Colonic mucosa (tissue), 4 donors: ENCODE results near the gene LUC7L3. TPM values are rescaled to one million over a fixed set of nuclear protein-coding genes. Genes with fewer than 3 reads are reported as not detected.

Experiments used
- DNase-seq: peaks from one replicate; pipeline ENCODE4 v3.0.0-alpha.2; 2020
- H3K27ac ChIP-seq: fragments of 200-600 bp; one replicate; pipeline ENCODE4 v1.8.0; 2021
- H3K27me3 ChIP-seq: fragments of 200-600 bp; one replicate; pipeline ENCODE4 v1.8.0; 2021
- H3K36me3 ChIP-seq: fragments of 200-600 bp; one replicate; pipeline ENCODE4 v1.8.0; 2021
- H3K4me1 ChIP-seq: fragments of 200-600 bp; one replicate; pipeline ENCODE4 v1.8.0; 2021; ENCODE audit warnings: mild to moderate bottlenecking
- H3K4me3 ChIP-seq: fragments of 200-600 bp; one replicate; pipeline ENCODE4 v1.8.0; 2021
- H3K9ac ChIP-seq, 2 donors: one replicate each; pipeline ENCODE4 v1.7.0; 2013; ENCODE audit warnings: control low read depth in 2 of 2, low read depth in 2 of 2, low read length in 2 of 2
- H3K9me3 ChIP-seq: fragments of 200-600 bp; one replicate; pipeline ENCODE4 v1.8.0; 2021
- CTCF ChIP-seq: fragments of 200-600 bp; IDR thresholded peaks from one replicate; pipeline ENCODE4 v1.8.0; 2022; ENCODE audit warnings: antibody characterized with exemption, mild to moderate bottlenecking
- intact Hi-C: fragments of 100-400 bp; cut with DNase I; formaldehyde crosslinking; loops from one replicate; pipeline ENCODE4 v1.14.1; 2022
- total RNA-seq, 2 donors: library from RNA; stranded (reverse); fragmentation: NEBNext Ultra II Directional in 1 of 2; extraction: Animal tissue kit (Norgen Biotek cat#: 25700) in 1 of 2; gene quantifications; one replicate each; pipeline ENCODE4 v1.2.1, GENCODE V29; 2021
- donor health status: healthy.
- donor health status: DM: no; HTN: no; CAD: no.
- donor health status: DM: no; HTN: no; CAD: no.

The LUC7L3 gene
- total RNA-seq, 2 donors from 2014 or later = 73.0 to 88.3 TPM

DNA sequence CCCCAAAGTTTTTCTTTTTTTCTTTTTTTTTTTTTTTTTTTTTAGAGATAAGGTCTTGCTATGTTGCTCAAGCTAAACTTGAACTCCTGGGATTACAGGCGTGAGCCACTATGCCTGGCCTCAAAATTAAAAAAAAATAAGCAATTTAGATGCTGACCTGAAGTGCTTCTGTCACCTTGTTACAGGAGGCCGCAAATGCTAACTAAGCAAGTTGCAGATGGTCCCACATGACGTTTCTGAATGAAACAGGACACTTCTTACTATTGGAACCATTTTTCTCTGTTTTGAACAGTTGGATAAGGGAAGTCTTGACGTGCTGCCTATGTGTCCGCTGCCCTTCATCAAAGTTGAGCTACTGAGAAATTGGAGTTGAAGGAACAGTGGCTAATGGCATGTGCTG is 39.1 kb downstream of the LUC7L3 start:
- Histone ChIP-seq H3K36me3 (no peaks in the 10 kb centered on the region), H3K27ac (no peak overlapping the region), H3K27me3 (no peaks in the 10 kb centered on the region), H3K4me3 (no peak overlapping the region), H3K4me1 (no peaks in the 10 kb centered on the region), H3K9ac (no peak overlapping the region), H3K9me3 (no peaks in the 10 kb centered on the region)
- no peak for DNase-seq
- TF ChIP-seq CTCF = no peak
- intact Hi-C loops = no loop called here

GRCh38 chr17:50758989-50759544 is 39.7 kb downstream of the LUC7L3 start:
- Histone ChIP-seq H3K4me3 (no peak overlapping the region), H3K27me3 (no peaks in the 10 kb centered on the region), H3K9me3 (no peaks in the 10 kb centered on the region), H3K4me1 (peaks cover 4% of the 10 kb centered on the region), H3K9ac (no peak overlapping the region), H3K36me3 (no peaks in the 10 kb centered on the region), H3K27ac (no peak overlapping the region)
- intact Hi-C loops = no loop called here
- no peak for DNase-seq
- no peak for TF ChIP-seq CTCF

- no peak overlapping the region for H3K9ac ChIP-seq
- no peak for DNase-seq
- H3K4me3 ChIP-seq = no peak overlapping the region
- no peaks in the 10 kb centered on the region for H3K9me3 ChIP-seq
- no peaks in the 10 kb centered on the region for H3K36me3 ChIP-seq
- H3K27me3 ChIP-seq = no peaks in the 10 kb centered on the region
- no peak overlapping the region for H3K27ac ChIP-seq
- peaks cover 8% of the 10 kb centered on the region for H3K4me1 ChIP-seq
- no peak for TF ChIP-seq CTCF
- intact Hi-C loops = no loop called here
These were observed 42.8 kb downstream of the LUC7L3 start for GRCh38 chr17:50762177-50762576.

DNA sequence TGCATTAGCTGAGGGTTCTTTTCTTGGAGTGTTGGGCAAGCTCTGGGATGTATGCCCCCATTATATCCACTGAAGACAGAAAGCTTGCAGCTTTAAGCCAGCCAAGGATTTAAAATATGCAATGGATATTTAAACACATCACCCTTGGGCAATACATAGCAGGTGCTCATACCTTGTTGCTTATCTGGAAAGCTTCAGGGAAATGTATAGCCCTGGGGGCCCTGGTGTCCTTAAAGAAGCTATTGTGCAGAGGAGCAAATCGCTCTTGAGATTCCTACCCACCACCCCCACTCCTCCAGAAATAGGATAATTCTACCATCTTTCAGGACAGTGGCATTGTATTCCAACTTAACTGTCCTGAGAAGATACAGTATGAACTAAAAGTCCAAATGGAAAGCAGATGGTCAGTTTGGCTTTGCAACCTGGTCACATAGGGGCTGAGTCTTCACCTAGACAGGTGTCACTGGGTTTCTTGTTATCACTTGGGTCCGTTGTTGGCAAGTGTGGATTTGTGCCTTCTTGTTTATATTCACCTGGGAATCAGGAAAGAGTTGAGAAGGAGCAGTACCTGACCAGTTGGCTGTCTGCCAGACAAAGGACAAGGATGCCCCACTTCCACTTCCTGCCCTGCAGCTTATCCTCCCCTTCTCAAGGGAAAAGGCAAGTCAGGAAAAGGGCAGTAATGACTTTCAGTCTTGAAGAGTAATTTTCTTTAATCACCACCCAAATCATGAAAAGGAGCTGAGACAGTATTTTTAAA is 44.5 kb downstream of the LUC7L3 start:
- DNase-seq = peak; percentile 62
- no peaks in the 10 kb centered on the region for H3K27me3 ChIP-seq
- H3K36me3 ChIP-seq = no peaks in the 10 kb centered on the region
- intact Hi-C loops = no loop called here
- no peak for TF ChIP-seq CTCF
- no peak overlapping the region for H3K4me3 ChIP-seq
- no peaks in the 10 kb centered on the region for H3K9me3 ChIP-seq
- H3K9ac ChIP-seq = no peak overlapping the region
- H3K27ac ChIP-seq = no peak overlapping the region
- peaks cover 8% of the 10 kb centered on the region for H3K4me1 ChIP-seq

DNA sequence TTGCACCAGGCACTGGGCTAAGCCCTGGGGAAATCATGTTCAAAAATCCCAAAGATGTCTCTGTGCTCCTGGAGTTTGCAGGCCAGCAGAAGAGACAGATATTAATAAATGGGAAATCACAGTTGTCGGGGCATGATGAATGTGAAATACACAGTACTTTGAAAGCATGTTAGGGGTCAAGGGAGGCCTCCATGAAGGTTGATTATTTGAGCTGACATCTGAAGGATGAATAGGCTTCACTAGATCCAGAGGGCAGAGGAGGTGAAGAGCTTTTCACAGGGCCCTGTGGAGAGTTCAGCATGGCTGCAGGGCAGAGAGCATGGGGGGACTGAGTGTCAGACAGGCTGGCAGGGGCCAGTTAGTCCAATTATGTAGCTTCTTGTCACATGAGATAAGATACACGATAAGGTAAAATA is 45.3 kb downstream of the LUC7L3 start:
- H3K9ac ChIP-seq = peak overlapping the region in 1 of 2 donors; percentile 93
- peaks cover 8% of the 10 kb centered on the region for H3K4me1 ChIP-seq
- no peaks in the 10 kb centered on the region for H3K36me3 ChIP-seq
- no peaks in the 10 kb centered on the region for H3K27me3 ChIP-seq
- TF ChIP-seq CTCF = no peak
- H3K4me3 ChIP-seq = peak overlapping the region; percentile 10
- no peak overlapping the region for H3K27ac ChIP-seq
- DNase-seq = no peak
- intact Hi-C loops = loop anchor here (5.0 kb wide), 1 partner anchor 42 kb away; no protein-coding TSS in a partner anchor
- H3K9me3 ChIP-seq = no peaks in the 10 kb centered on the region
